ENCODE results near the gene IGHMBP2. TPM values are rescaled to one million over a fixed set of nuclear protein-coding genes. Genes with fewer than 3 reads are reported as not detected.

IGHMBP2 gene
- total and polyA plus RNA-seq, 2 of the 8 experiments (the other 6 are each of a cell fraction or from before 2014, with no cell fraction given) = 8.4 to 17.6 TPM

DNA sequence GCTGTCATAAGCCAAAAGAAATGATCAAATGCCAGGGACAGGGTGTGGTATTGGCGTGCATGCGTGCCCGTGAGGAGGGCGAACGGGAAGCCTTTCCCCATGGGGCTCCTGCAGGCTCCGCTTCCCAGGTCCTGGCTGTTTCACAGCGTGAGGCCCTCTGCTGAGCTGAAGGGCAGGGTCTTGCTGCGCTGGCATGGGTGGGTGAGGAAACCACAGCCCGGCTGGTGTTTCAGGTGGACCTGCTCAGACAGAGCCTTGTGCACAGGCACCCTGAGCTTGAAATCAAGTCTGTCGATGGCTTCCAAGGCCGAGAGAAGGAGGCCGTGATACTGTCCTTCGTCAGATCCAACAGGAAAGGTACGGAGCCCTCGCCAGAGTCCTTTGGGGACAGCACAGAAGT lies 31.4 kb downstream of the IGHMBP2 start:
- H4K8ac ChIP-seq (ENCODE audit: extremely low read depth, insufficient read depth, low read length) = no peak overlapping the region
- H3K79me2 ChIP-seq (ENCODE audit: control insufficient read depth in 1 of 2, insufficient read depth in 2 of 2, low read length in 2 of 2) = no peaks in the 10 kb centered on the region
- H2BK5ac ChIP-seq (ENCODE audit: low read depth, low read length) = no peak overlapping the region
- ChIA-PET POLR2A (ENCODE audit: partially characterized antibody) (no interaction called here), CTCF (ENCODE audit: partially characterized antibody) (no interaction called here)
- H3K18ac ChIP-seq (ENCODE audit: extremely low read depth, low read length) = no peak overlapping the region
- no peak overlapping the region for H2BK15ac ChIP-seq (ENCODE audit: low read length)
- no peaks in the 10 kb centered on the region; the same call in 1 of the 2 replicates for H3K79me1 ChIP-seq (ENCODE audit: low read depth, low read length)
- no peaks in the 10 kb centered on the region for H3K9me3 ChIP-seq (ENCODE audit: insufficient read depth in 2 of 2, low read depth in 1 of 2, low read length in 1 of 2)
- H3K4ac ChIP-seq (replicated peaks; ENCODE audit: insufficient read length, low read depth, low read length) = no peak overlapping the region
- H2BK20ac ChIP-seq (ENCODE audit: low read length) = no peak overlapping the region
- 88% methylated on average over 15 of the region's 15 CpGs; no CpG with 5 or more reads in 1 of the 2 experiments for WGBS, 2 experiments (ENCODE audit: extremely low coverage in 1 of 2, insufficient coverage in 1 of 2, insufficient read length in 1 of 2, insufficient replicate concordance in 2 of 2, low coverage in 1 of 2, low lambda C conversion rate in 2 of 2, missing lambda C conversion rate in 1 of 2)
- H3K14ac ChIP-seq (ENCODE audit: insufficient read length) = no peak overlapping the region
- no peak overlapping the region for H2BK120ac ChIP-seq (replicated peaks; ENCODE audit: low read depth, low read length)
- no peak overlapping the region for H3K56ac ChIP-seq (replicated peaks; ENCODE audit: insufficient read length, low read depth, low read length)
- FAIRE-seq (no peak), DNase-seq (ENCODE audit: low read depth in 1 of 2, low spot score in 2 of 2) (no peak)
- H3K27me3 ChIP-seq (replicated peaks in 1 of 4; ENCODE audit: control insufficient read depth in 3 of 4, extremely low read depth in 1 of 4, insufficient read depth in 3 of 4, low read length in 3 of 4) = no peaks in the 10 kb centered on the region
- no peak overlapping the region for H3K27ac ChIP-seq (ENCODE audit: low read depth, low read length)
- no peak overlapping the region for H3K23ac ChIP-seq (ENCODE audit: insufficient read length)
- peaks cover 4 to 24% (median 14%) of the 10 kb centered on the region in 4 experiments; a peak in 6 of 8 replicates for H3K36me3 ChIP-seq (ENCODE audit: control insufficient read depth in 2 of 4, insufficient read depth in 4 of 4, low read length in 3 of 4)
- H3K4me1 ChIP-seq (replicated peaks in 1 of 4; ENCODE audit: control insufficient read depth in 3 of 4, insufficient read depth in 4 of 4, low read length in 3 of 4) = no peaks in the 10 kb centered on the region
- no peak overlapping the region for H3K9ac ChIP-seq (replicated peaks in 1 of 4; ENCODE audit: extremely low read depth in 1 of 4, low read depth in 3 of 4, low read length in 3 of 4)
- H4K5ac ChIP-seq (ENCODE audit: insufficient read length, low read depth, low read length) = no peak overlapping the region
- no peaks in the 10 kb centered on the region for H3K23me2 ChIP-seq (ENCODE audit: low read depth, low read length)
- no peak overlapping the region for H4K91ac ChIP-seq (replicated peaks; ENCODE audit: insufficient read length, low read length)
- H4K20me1 ChIP-seq (replicated peaks in 1 of 2; ENCODE audit: control insufficient read depth in 1 of 2, insufficient read depth in 2 of 2, low read length in 2 of 2) = peaks cover 3 to 4% of the 10 kb centered on the region in 2 experiments
- no peak overlapping the region for H3K4me3 ChIP-seq (ENCODE audit: extremely low read depth in 1 of 4, insufficient read depth in 2 of 4, low read depth in 3 of 4, low read length in 4 of 4)
- no peak overlapping the region for H2AK5ac ChIP-seq (ENCODE audit: low read depth, low read length)
- H3K4me2 ChIP-seq (ENCODE audit: insufficient read depth in 1 of 2, low read depth in 2 of 2, low read length in 2 of 2) = no peak overlapping the region
- H2AFZ ChIP-seq (ENCODE audit: low read length) = no peak overlapping the region
- no peak overlapping the region for H2BK12ac ChIP-seq (ENCODE audit: low read depth, low read length)
- TF ChIP-seq NANOG (IDR thresholded peaks at IDR 0.05; ENCODE audit: insufficient read depth, low read depth, low read length, poor library complexity, severe bottlenecking) = no peak
- TF ChIP-seq JUND (IDR thresholded peaks at IDR 0.05; ENCODE audit: low read length) = no peak
- TF ChIP-seq SAP30 (IDR thresholded peaks at IDR 0.05; ENCODE audit: insufficient read depth, insufficient replicate concordance, low read length) = no peak
- TF ChIP-seq TAF7 (optimal IDR thresholded peaks at IDR 0.05; ENCODE audit: borderline replicate concordance, low read depth, low read length) = no peak
- no peak for TF ChIP-seq TAF1 (IDR thresholded peaks at IDR 0.05; ENCODE audit: low read depth, low read length)
- no peak for TF ChIP-seq RBBP5 (IDR thresholded peaks at IDR 0.05; ENCODE audit: borderline replicate concordance, low read depth, low read length)
- no peak for TF ChIP-seq EZH2 (IDR thresholded peaks at IDR 0.05; ENCODE audit: low read depth, low read length, severe bottlenecking)
- TF ChIP-seq KDM1A (IDR thresholded peaks at IDR 0.05; ENCODE audit: borderline replicate concordance, low read length) = no peak
- no peak for TF ChIP-seq CBX5 (IDR thresholded peaks at IDR 0.05; ENCODE audit: low read depth, low read length)
- no peak for TF ChIP-seq BCL11A (IDR thresholded peaks at IDR 0.05; ENCODE audit: low read depth in 2 of 2, low read length in 2 of 2)
- no peak for TF ChIP-seq CHD2 (IDR thresholded peaks at IDR 0.05; ENCODE audit: low read length)
- no peak for TF ChIP-seq RFX5 (IDR thresholded peaks at IDR 0.05; ENCODE audit: borderline replicate concordance, low read depth, low read length)
- TF ChIP-seq POU5F1 (IDR thresholded peaks at IDR 0.05; ENCODE audit: low read depth, low read length) = no peak
- TF ChIP-seq SUZ12 (IDR thresholded peaks at IDR 0.05; ENCODE audit: low read length) = no peak
- no peak for TF ChIP-seq GABPA (IDR thresholded peaks at IDR 0.05; ENCODE audit: borderline replicate concordance, insufficient read depth, low read length)

All from H1 (cell line).